Measurements from ENCODE around the gene CEACAM19.
"Not testable (repeated sequence)": the region's sequence is repeated elsewhere in the genome, so short reads cannot be mapped to it uniquely, and the experiment has no call there.

- TF ChIP-seq CTCF, EZH2, EZH2phosphoT487 (IDR thresholded peaks at IDR 0.05): not testable (repeated sequence)
These were observed 39.7 kb upstream of the CEACAM19 start for GRCh38 chr19:44631611-44632010.
